ENCODE results near the gene KREMEN2.

DNA sequence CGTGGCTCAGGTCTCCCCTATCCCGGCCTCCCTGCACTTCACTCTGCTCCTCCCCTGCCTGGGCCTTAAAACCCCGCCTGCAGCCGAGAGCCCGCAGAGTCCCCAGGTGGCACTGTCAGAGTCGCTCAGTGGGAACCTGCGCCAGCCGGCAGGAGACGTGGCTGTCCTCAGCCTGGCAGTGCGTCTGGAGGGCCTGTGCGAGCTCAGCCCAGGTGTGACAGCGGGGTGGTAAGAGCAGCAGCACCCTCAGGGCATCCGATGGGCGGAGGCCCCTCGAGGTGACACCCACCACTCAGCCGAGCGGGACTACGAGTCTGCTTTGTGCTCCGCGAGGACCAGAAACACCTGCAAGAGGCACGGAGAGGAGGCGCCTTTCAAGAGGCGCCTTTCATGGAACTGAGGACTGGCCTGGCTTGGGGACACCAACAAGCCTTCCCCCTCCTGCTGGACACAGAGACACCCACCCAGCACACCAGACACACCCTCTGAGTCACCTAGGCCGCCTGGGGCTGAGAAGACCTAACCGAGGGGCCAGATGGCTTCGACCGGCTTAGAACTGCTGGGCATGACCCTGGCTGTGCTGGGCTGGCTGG lies 48.8 kb downstream of the KREMEN2 start, which contains the start of gene CLDN9:
- TF ChIP-seq EZH2 (IDR thresholded peaks at IDR 0.05; ENCODE audit: borderline replicate concordance, low read depth, low read length, poor library complexity, severe bottlenecking), result no peak
- TF ChIP-seq, protein P1, sequence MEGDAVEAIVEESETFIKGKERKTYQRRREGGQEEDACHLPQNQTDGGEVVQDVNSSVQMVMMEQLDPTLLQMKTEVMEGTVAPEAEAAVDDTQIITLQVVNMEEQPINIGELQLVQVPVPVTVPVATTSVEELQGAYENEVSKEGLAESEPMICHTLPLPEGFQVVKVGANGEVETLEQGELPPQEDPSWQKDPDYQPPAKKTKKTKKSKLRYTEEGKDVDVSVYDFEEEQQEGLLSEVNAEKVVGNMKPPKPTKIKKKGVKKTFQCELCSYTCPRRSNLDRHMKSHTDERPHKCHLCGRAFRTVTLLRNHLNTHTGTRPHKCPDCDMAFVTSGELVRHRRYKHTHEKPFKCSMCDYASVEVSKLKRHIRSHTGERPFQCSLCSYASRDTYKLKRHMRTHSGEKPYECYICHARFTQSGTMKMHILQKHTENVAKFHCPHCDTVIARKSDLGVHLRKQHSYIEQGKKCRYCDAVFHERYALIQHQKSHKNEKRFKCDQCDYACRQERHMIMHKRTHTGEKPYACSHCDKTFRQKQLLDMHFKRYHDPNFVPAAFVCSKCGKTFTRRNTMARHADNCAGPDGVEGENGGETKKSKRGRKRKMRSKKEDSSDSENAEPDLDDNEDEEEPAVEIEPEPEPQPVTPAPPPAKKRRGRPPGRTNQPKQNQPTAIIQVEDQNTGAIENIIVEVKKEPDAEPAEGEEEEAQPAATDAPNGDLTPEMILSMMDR (conservative IDR thresholded peaks at IDR 0.05; ENCODE audit: low read depth, low read length), result no peak

Data from A673 (cell line).